Heart right ventricle (tissue), 16 donors: ENCODE data around the gene CAMK2G. TPM values are rescaled to one million over a fixed set of nuclear protein-coding genes. Genes with fewer than 3 reads are reported as not detected.

Experiments used
- ATAC-seq, 8 donors: fragments of 200-7000 bp; cut with Tn5 transposase; one replicate each; pipeline ENCODE4 v1.9.1; 2020; ENCODE audit warnings: mild to moderate bottlenecking in 8 of 8, moderate library complexity in 8 of 8, moderate number of reproducible peaks in 1 of 8
- DNase-seq, 2 donors: peaks; one replicate each; pipeline ENCODE4 v3.0.0-alpha.2; 2020
- H3K27ac ChIP-seq, 10 donors: fragments of 200-600 bp; sonication (generic) in 2 of 10; one replicate each; pipeline versions ENCODE4 v1.5.0 to v1.8.0; 2020 to 2022; ENCODE audit warnings: mild to moderate bottlenecking in 3 of 10
- H3K27me3 ChIP-seq, 7 donors: fragments of 200-600 bp; one replicate each; pipeline ENCODE4 v1.8.0; 2021 to 2022; ENCODE audit warnings: mild to moderate bottlenecking in 2 of 7
- H3K36me3 ChIP-seq, 9 donors: fragments of 200-600 bp; sonication (generic) in 1 of 9; one replicate each; pipeline versions ENCODE4 v1.5.0 to v1.8.0; 2020 to 2022; ENCODE audit warnings: mild to moderate bottlenecking in 2 of 9
- H3K4me1 ChIP-seq, 9 donors: fragments of 200-600 bp; sonication (generic) in 1 of 9; one replicate each; pipeline versions ENCODE4 v1.5.0 to v1.8.0; 2020 to 2022; ENCODE audit warnings: mild to moderate bottlenecking in 4 of 9
- H3K4me3 ChIP-seq, 10 donors: fragments of 200-600 bp; sonication (generic) in 2 of 10; one replicate each; pipeline versions ENCODE4 v1.5.0 to v1.8.0; 2020 to 2022; ENCODE audit warnings: mild to moderate bottlenecking in 7 of 10, moderate library complexity in 2 of 10
- H3K9me3 ChIP-seq, 11 donors: fragments of 200-600 bp in 10 of 11; sonication (generic) in 2 of 11; one replicate each; pipeline versions ENCODE4 v1.5.0 to v1.8.0; 2013 to 2022; ENCODE audit warnings: mild to moderate bottlenecking in 2 of 11, control low read depth in 1 of 11, moderate library complexity in 1 of 11
- WGBS, 2 donors: extraction: QIAGEN DNeasy Blood & Tissue Kit; methylation state at CpG; one replicate each; pipeline ENCODE4 v1.1.7; 2013; ENCODE audit warnings: inconsistent platforms in 1 of 2; 5-methylcytosine and 5-hydroxymethylcytosine counted together
- intact Hi-C, 10 donors: fragments of 100-400 bp; cut with DNase I; formaldehyde crosslinking; loops; one replicate each; pipeline versions ENCODE4 v1.11.1 to v1.14.2; 2022
- polyA plus RNA-seq, 2 donors: library from polyadenylated mRNA; stranded (reverse); fragments of 200-250 nt; gene quantifications; one replicate each; pipeline ENCODE4 v1.2.3, GENCODE V29; 2013
- total RNA-seq, 10 donors: library from RNA; stranded (reverse); fragmentation: NEBNext Ultra II Directional in 3 of 10; extraction: Animal tissue kit (Norgen Biotek cat#: 25700) in 3 of 10; gene quantifications; one replicate each; pipeline versions ENCODE4 v1.2.1 to v1.2.4, GENCODE V29; 2021 to 2023
- TF ChIP-seq, protein P1 (sequence below), 9 donors: fragments of 200-600 bp; sonication (generic) in 2 of 9; IDR thresholded peaks; one replicate each; pipeline versions ENCODE4 v1.5.0 to v1.8.0; 2021 to 2022; ENCODE audit warnings: antibody characterized with exemption in 9 of 9, mild to moderate bottlenecking in 5 of 9, moderate library complexity in 1 of 9
- donor health status: Arrhythmogenic right ventricular cardiomyopathy.
- donor health status: ischemic (EF 13 %, LVEDD 7.1; RV severe dilation, severe dysfunction).
- donor health status: healthy with polysubstance abuse.
- donor health status: DM: no; HTN: yes; CAD: no.
- donor health status: DM: no; HTN: no; CAD: no.
- donor health status: ischemic (EF 25% LVEDD 6.9; RV normal size, moderate dysfunction).
- donor health status: ischemic (EF 25% LVEDD 5.7; RV mildly dilated, moderate dysfunction).
- donor health status: healthy.
- donor health status: DM: yes; HTN: yes; CAD: no.
- donor health status: Ischemic cardiomyopathy.
- donor health status: ischemic (EF 35%, LVEDD 5.7; RV mildly dilated, moderate dysfunction).
- donor health status: nonischemic (EF 11% LVEDD 7.7; RV severe dilation, severe dysfunction).
- donor health status: DM: yes; HTN: yes; CAD: no.
- donor health status: PGD.
- donor health status: ischemic (EF 29% LVEDD 5.4; RV normal size, mild dysfunction).
- donor health status: nonischemic (EF 23%, LVEDD 6.1; RV moderate dilation, normal function).

The CAMK2G gene
- total and polyA plus RNA-seq, 12 donors: 8.5 to 16.7 (median 11.8) TPM

GRCh38 chr10:73859428-73859783 lies 14.9 kb downstream of the CAMK2G start:
- Histone ChIP-seq H3K36me3 (peaks cover 0 to 71% (median 10%) of the 10 kb centered on the region in 9 donors), H3K4me1 (peaks cover 0 to 48% (median 0%) of the 10 kb centered on the region in 9 donors), H3K27me3 (no peaks in the 10 kb centered on the region), H3K27ac (peak overlapping the region in 1 of 10 donors; percentile 44), H3K9me3 (no peaks in the 10 kb centered on the region), H3K4me3 (no peak overlapping the region)
- intact Hi-C loops: no loop called here
- WGBS, 2 donors: 89 to 94% methylated on average over 5 of the region's 5 CpGs
- DNase-seq: no peak
- TF ChIP-seq, protein P1, sequence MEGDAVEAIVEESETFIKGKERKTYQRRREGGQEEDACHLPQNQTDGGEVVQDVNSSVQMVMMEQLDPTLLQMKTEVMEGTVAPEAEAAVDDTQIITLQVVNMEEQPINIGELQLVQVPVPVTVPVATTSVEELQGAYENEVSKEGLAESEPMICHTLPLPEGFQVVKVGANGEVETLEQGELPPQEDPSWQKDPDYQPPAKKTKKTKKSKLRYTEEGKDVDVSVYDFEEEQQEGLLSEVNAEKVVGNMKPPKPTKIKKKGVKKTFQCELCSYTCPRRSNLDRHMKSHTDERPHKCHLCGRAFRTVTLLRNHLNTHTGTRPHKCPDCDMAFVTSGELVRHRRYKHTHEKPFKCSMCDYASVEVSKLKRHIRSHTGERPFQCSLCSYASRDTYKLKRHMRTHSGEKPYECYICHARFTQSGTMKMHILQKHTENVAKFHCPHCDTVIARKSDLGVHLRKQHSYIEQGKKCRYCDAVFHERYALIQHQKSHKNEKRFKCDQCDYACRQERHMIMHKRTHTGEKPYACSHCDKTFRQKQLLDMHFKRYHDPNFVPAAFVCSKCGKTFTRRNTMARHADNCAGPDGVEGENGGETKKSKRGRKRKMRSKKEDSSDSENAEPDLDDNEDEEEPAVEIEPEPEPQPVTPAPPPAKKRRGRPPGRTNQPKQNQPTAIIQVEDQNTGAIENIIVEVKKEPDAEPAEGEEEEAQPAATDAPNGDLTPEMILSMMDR (IDR thresholded peaks at IDR 0.05): no peak
- ATAC-seq: no peak

DNA sequence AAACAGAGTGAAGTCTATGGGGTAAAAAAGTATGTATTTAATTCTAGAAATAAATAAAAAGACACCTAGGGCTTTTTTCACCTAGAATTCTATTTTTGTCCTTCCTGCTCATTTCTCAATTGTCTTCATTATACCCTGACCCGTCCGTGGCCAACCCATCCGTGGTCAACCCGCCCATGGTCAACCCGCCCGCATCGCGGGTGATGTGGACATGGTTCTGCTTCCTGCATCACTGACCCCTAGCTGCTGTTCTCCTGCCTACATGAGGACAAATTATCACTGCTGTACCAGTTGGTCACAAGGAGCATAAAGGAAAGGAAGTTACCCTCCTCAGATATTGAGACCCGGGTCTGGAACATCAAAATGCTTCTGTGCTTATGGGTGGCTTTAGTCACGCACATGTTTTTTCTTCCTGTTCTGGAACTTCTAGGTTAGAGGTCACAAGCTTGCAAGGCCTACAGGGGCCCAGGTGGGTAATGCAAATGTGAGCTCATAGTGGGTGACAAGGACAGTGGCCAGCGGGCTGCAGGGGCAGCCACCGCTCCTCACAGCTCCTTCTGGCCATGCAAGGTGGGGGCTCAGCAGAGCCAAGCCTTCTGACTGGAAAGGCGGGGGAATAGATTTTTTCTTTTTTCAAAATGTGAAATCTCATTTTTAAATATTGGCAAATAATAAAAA lies 15.5 kb downstream of the CAMK2G start:
- Histone ChIP-seq H3K9me3 (no peaks in the 10 kb centered on the region), H3K27ac (no peak overlapping the region), H3K4me1 (peaks cover 0 to 43% (median 0%) of the 10 kb centered on the region in 9 donors), H3K27me3 (no peaks in the 10 kb centered on the region), H3K36me3 (peaks cover 0 to 76% (median 10%) of the 10 kb centered on the region in 9 donors), H3K4me3 (no peak overlapping the region)
- ATAC-seq (no peak), DNase-seq (no peak)
- 89 to 93% methylated on average over 13 of the region's 13 CpGs for WGBS, 2 donors
- intact Hi-C loops: no loop called here
- TF ChIP-seq, protein P1 (IDR thresholded peaks at IDR 0.05): no peak

- WGBS, 2 donors: 85 to 91% methylated on average over 12 of the region's 12 CpGs
- ATAC-seq (peak in 1 of 8 donors; percentile 24), DNase-seq (no peak)
- no peak overlapping the region for H3K27ac ChIP-seq
- no peaks in the 10 kb centered on the region for H3K27me3 ChIP-seq
- H3K4me1 ChIP-seq: peaks cover 0 to 37% (median 0%) of the 10 kb centered on the region in 9 donors
- no peak overlapping the region for H3K4me3 ChIP-seq
- H3K36me3 ChIP-seq: peaks cover 0 to 79% (median 10%) of the 10 kb centered on the region in 9 donors
- TF ChIP-seq, protein P1 (IDR thresholded peaks at IDR 0.05): no peak
- H3K9me3 ChIP-seq: no peaks in the 10 kb centered on the region
- intact Hi-C loops: no loop called here
These were observed 16.2 kb downstream of the CAMK2G start for GRCh38 chr10:73858013-73858708.

- Histone ChIP-seq H3K27ac (no peak overlapping the region), H3K27me3 (no peaks in the 10 kb centered on the region), H3K4me3 (no peak overlapping the region), H3K4me1 (peaks cover 0 to 30% (median 0%) of the 10 kb centered on the region in 9 donors), H3K36me3 (peaks cover 0 to 84% (median 10%) of the 10 kb centered on the region in 9 donors), H3K9me3 (no peaks in the 10 kb centered on the region)
- ATAC-seq (no peak), DNase-seq (no peak)
- intact Hi-C loops: no loop called here
- WGBS, 2 donors: 88 to 92% methylated on average over 10 of the region's 10 CpGs
- TF ChIP-seq, protein P1 (IDR thresholded peaks at IDR 0.05): no peak
These were observed 16.9 kb downstream of the CAMK2G start for GRCh38 chr10:73857446-73857845.
